GM12891 (cell line): ENCODE results near the gene ZNF620.
A peak's percentile ranks its signal among the peaks of the same experiment; 100 is the strongest.

Experiments used
- POLR2A ChIP-seq: IDR thresholded peaks from 2 replicates; pipeline ENCODE4 v1.6.1; 2011; ENCODE audit warnings: low read depth, low read length, control low read depth
- POLR2AphosphoS5 ChIP-seq: IDR thresholded peaks from 2 replicates; pipeline ENCODE4 v1.6.1; 2011; ENCODE audit warnings: low read depth, low read length, control low read depth
- POU2F2 ChIP-seq: IDR thresholded peaks from 2 replicates; pipeline ENCODE4 v1.6.1; 2011; ENCODE audit warnings: low read depth, mild to moderate bottlenecking, control low read depth, low read length, moderate library complexity
- SPI1 ChIP-seq: IDR thresholded peaks from 2 replicates; pipeline ENCODE4 v1.6.1; 2011; ENCODE audit warnings: low read depth, low read length, control low read depth
- TAF1 ChIP-seq: IDR thresholded peaks from 2 replicates; pipeline ENCODE4 v1.6.1; 2011; ENCODE audit warnings: low read depth, low read length, control low read depth

- TF ChIP-seq POLR2A (peak; percentile 37; the same call in 1 of the 2 replicates), POLR2AphosphoS5 (no peak), TAF1 (no peak), POU2F2 (no peak), SPI1 (no peak)
Observed at GRCh38 chr3:40465111-40465407, 40.8 kb upstream of the ZNF620 start.
